ENCODE data around the gene APLP1. TPM values are rescaled to one million over a fixed set of nuclear protein-coding genes. Genes with fewer than 3 reads are reported as not detected.
"Not testable (repeated sequence)": the region's sequence is repeated elsewhere in the genome, so short reads cannot be mapped to it uniquely, and the experiment has no call there.

APLP1 gene
- total RNA-seq, 1 experiment from 2014 or later = 32.7 TPM

- no peak for DNase-seq
- no peak overlapping the region for H3K27ac ChIP-seq
- no peak overlapping the region for H3K4me3 ChIP-seq
- H3K4me1 ChIP-seq = no peaks in the 10 kb centered on the region
- no peaks in the 10 kb centered on the region for H3K9me3 ChIP-seq (replicated peaks)
- no peaks in the 10 kb centered on the region for H3K27me3 ChIP-seq
- peaks cover 19% of the 10 kb centered on the region; the same call in 1 of the 2 replicates for H3K36me3 ChIP-seq
These were observed 17.5 kb downstream of the APLP1 start for GRCh38 chr19:35885904-35886303.

- Histone ChIP-seq H3K27me3 (no peaks in the 10 kb centered on the region), H3K4me3 (no peak overlapping the region), H3K27ac (no peak overlapping the region), H3K4me1 (no peaks in the 10 kb centered on the region), H3K9me3 (replicated peaks) (no peaks in the 10 kb centered on the region), H3K36me3 (peaks cover 19% of the 10 kb centered on the region; the same call in 1 of the 2 replicates)
- DNase-seq = no peak
These were observed 18.8 kb downstream of the APLP1 start for GRCh38 chr19:35887197-35887596.

- Histone ChIP-seq H3K4me3 (no peak overlapping the region), H3K27me3 (no peaks in the 10 kb centered on the region), H3K9me3 (replicated peaks) (no peaks in the 10 kb centered on the region), H3K36me3 (peaks cover 23% of the 10 kb centered on the region; the same call in 1 of the 2 replicates), H3K27ac (no peak overlapping the region), H3K4me1 (no peaks in the 10 kb centered on the region)
- no peak for DNase-seq
These were observed 20.0 kb downstream of the APLP1 start for GRCh38 chr19:35888398-35888797.

- Histone ChIP-seq H3K36me3 (peaks cover 27% of the 10 kb centered on the region; the same call in 1 of the 2 replicates), H3K27me3 (no peaks in the 10 kb centered on the region), H3K4me1 (no peaks in the 10 kb centered on the region), H3K27ac (no peak overlapping the region), H3K9me3 (replicated peaks) (no peaks in the 10 kb centered on the region), H3K4me3 (no peak overlapping the region)
- no peak for DNase-seq
These were observed 21.2 kb downstream of the APLP1 start for GRCh38 chr19:35889370-35890112.

GRCh38 chr19:35890113-35890650 is 21.8 kb downstream of the APLP1 start:
- Histone ChIP-seq H3K9me3 (replicated peaks) (no peaks in the 10 kb centered on the region), H3K4me3 (no peak overlapping the region), H3K36me3 (peaks cover 27% of the 10 kb centered on the region; the same call in 1 of the 2 replicates), H3K4me1 (no peaks in the 10 kb centered on the region), H3K27me3 (no peaks in the 10 kb centered on the region), H3K27ac (no peak overlapping the region)
- no peak for DNase-seq

- H3K27ac ChIP-seq; H3K4me1 ChIP-seq; H3K27me3 ChIP-seq; H3K4me3 ChIP-seq; H3K9me3 ChIP-seq (replicated peaks); DNase-seq: not testable (repeated sequence)
- H3K36me3 ChIP-seq = peaks cover 35% of the 10 kb centered on the region
These were observed 23.4 kb downstream of the APLP1 start for GRCh38 chr19:35891819-35892218.

- Histone ChIP-seq H3K36me3 (peaks cover 24% of the 10 kb centered on the region), H3K4me3 (no peak overlapping the region), H3K27ac (no peak overlapping the region), H3K27me3 (no peaks in the 10 kb centered on the region), H3K9me3 (replicated peaks) (no peaks in the 10 kb centered on the region), H3K4me1 (no peaks in the 10 kb centered on the region)
- no peak for DNase-seq
These were observed 26.0 kb downstream of the APLP1 start for GRCh38 chr19:35894342-35894741.

GRCh38 chr19:35895911-35896642 is 27.7 kb downstream of the APLP1 start:
- H3K36me3 ChIP-seq = peaks cover 20% of the 10 kb centered on the region
- no peak for DNase-seq
- peaks cover 2% of the 10 kb centered on the region; the same call in 1 of the 2 replicates for H3K4me1 ChIP-seq
- H3K4me3 ChIP-seq = no peak overlapping the region
- no peak overlapping the region for H3K27ac ChIP-seq
- H3K9me3 ChIP-seq (replicated peaks) = no peaks in the 10 kb centered on the region
- no peaks in the 10 kb centered on the region for H3K27me3 ChIP-seq

GRCh38 chr19:35896643-35897040 is 28.3 kb downstream of the APLP1 start:
- no peak overlapping the region for H3K27ac ChIP-seq
- no peak for DNase-seq
- peaks cover 20% of the 10 kb centered on the region for H3K36me3 ChIP-seq
- no peaks in the 10 kb centered on the region for H3K27me3 ChIP-seq
- H3K4me1 ChIP-seq = peaks cover 8% of the 10 kb centered on the region; the same call in 1 of the 2 replicates
- H3K9me3 ChIP-seq (replicated peaks) = no peaks in the 10 kb centered on the region
- H3K4me3 ChIP-seq = no peak overlapping the region

- Histone ChIP-seq H3K4me3 (no peak overlapping the region), H3K27me3 (no peaks in the 10 kb centered on the region), H3K27ac (no peak overlapping the region), H3K4me1 (peaks cover 11% of the 10 kb centered on the region; the same call in 1 of the 2 replicates), H3K9me3 (replicated peaks) (no peaks in the 10 kb centered on the region), H3K36me3 (peaks cover 16% of the 10 kb centered on the region)
- DNase-seq = no peak
These were observed 29.5 kb downstream of the APLP1 start for GRCh38 chr19:35897706-35898451.

GRCh38 chr19:35898499-35898809 is 30.1 kb downstream of the APLP1 start:
- Histone ChIP-seq H3K4me3 (no peak overlapping the region), H3K36me3 (peaks cover 16% of the 10 kb centered on the region), H3K27me3 (no peaks in the 10 kb centered on the region), H3K9me3 (replicated peaks) (no peaks in the 10 kb centered on the region), H3K27ac (no peak overlapping the region), H3K4me1 (peaks cover 14% of the 10 kb centered on the region; the same call in 1 of the 2 replicates)
- no peak for DNase-seq

- H3K36me3 ChIP-seq = peaks cover 12% of the 10 kb centered on the region
- no peaks in the 10 kb centered on the region for H3K9me3 ChIP-seq (replicated peaks)
- H3K4me1 ChIP-seq = peaks cover 14% of the 10 kb centered on the region; the same call in 1 of the 2 replicates
- H3K27me3 ChIP-seq = no peaks in the 10 kb centered on the region
- peak overlapping the region; percentile 87 for H3K4me3 ChIP-seq
- DNase-seq = peak; percentile 81 to 89
- no peak overlapping the region; the same call in 1 of the 2 replicates for H3K27ac ChIP-seq
These were observed 31.3 kb downstream of the APLP1 start for GRCh38 chr19:35899547-35900214.

- DNase-seq = no peak
- Histone ChIP-seq H3K36me3 (peaks cover 6% of the 10 kb centered on the region), H3K9me3 (replicated peaks) (no peaks in the 10 kb centered on the region), H3K4me1 (peaks cover 18% of the 10 kb centered on the region), H3K4me3 (peak overlapping the region; percentile 87), H3K27me3 (no peaks in the 10 kb centered on the region), H3K27ac (no peak overlapping the region)
These were observed 32.8 kb downstream of the APLP1 start for GRCh38 chr19:35901055-35901644.

Measured in SJCRH30 (cell line).